AML-193 (cell line): ENCODE results near the gene C2orf15.
"Not testable (repeated sequence)": the region's sequence is repeated elsewhere in the genome, so short reads cannot be mapped to it uniquely, and the experiment has no call there.

Experiments used
- DNase-seq, 2 experiments: peaks; one replicate each; lab custom pipeline; 2025; lab: John Stamatoyannopoulos, UW

C2orf15 gene

DNA sequence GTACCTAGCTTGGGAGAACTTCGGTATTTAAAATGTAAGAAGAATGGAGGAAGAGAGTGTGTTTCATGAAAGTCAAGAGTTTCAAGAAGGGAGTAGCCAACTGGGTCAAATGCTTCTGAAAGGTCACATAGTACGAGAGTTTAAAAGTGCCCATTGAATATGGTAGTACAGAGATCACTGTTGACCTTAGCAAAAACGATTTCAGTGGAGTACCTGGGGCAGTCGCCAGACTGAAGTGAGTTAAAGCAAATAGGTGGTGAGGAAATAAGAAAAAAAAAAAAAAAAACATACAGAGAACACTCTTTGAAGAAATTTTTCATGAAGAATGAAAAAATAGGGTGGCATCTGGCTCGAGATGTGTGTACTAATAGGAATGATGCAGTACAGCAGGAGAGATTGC is 24.7 kb downstream of the C2orf15 start:
- no peak for DNase-seq

DNA sequence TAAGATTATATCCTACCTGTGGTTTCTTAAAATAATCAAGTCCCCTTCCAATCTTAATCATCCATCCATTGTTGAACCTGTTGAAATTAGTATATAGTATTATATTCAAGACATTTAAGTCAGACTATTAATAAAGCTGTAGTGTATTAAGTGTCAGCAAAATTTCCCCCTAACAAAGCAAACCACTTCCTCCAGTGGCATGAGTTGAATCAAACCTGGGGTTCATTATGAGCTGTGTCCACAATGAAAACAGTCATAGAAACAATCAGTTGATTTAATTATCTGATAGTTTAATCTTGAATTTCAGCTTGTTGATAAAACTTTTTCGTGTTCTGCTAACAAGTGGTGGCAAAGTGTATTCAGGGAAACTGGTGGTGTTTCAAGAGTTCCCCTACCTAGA is 28.0 kb downstream of the C2orf15 start:
- DNase-seq, result no peak

DNA sequence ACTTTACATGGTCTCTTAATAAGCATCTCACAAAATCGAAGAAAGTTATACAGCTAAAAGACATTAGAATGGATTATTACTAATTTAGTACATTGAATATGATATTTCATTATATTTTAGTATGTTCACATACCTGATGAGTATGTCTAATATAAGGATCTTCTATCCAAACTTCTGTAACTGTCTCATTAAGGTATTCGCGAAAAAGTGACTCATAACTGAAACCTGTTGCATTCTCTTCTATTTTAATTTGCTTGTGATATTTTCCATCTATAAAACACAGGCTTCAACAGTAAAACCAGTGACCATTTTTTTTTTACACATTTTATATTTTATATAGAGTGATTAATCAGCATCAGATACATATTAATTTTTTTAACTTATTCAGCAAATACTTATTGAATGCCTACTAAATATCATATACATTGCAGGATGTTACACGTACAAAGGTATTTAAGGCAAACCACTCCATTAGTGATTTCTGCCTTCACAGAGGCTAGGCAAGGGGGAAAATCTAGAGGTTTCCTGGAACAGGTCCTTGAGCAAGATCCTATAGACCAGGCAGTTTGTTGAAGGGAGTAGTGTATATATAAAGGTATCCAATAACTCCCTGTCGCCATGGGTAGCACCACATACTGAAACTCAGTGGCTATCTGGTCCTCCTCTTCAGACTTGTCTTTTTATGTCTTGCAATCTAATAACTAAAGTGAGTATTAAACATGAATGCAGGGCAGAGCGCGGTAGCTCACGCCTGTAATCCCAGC is 30.1 kb downstream of the C2orf15 start:
- DNase-seq, result no peak

DNA sequence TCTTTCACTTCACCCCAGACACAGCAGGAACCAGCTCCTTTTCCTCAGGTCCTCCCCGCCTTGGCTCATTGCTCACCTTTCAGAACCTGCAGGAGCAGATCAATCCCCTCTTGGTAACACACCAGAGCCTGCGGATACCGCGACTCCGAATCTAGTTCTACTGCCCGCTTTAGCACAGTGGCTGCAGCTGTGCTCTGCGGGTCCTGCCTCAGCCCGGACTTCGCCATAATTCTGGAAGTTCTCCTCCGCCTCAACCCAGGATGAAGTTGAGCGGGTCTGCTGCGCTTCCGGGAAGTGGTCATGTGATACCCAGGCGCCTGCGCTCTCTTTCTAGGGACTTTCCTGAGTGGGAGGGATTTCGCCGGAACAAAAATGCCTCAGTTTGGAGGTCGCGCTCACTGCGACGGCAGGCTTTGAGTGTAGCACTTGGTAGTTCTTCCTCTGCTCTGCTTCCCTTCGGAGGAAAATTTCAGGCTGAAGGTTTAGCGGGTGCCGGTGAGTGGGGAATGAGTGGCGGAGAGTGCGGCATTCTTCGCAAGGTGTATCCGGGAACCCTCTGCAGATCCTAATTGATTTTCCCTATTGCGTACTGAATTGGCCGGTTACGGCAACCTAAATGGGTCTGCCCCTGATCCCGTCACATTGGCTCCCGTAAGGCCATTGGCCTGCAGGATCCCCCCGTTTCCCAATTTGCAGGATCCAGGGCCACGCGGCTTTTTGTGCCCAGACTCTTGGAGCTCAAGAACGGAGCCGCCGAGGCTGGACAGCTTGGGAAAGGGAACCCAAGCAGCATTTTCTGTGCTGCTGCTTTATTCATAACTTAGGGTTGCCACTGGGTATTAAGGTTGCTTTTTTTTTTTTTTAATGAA is 39.5 kb downstream of the C2orf15 start, which contains the start of the genes MITD1 and MRPL30:
Gene MITD1, minus strand, starts transcription at position 304 of the 869 bp plus-strand sequence. Its CDS starts 77 bp downstream, at position 227.
Gene MRPL30, plus strand, starts transcription at position 430 of the 869 bp plus-strand sequence. CDS start 5,020 bp downstream, outside the sequence.
- peak; percentile 88 to 90 for DNase-seq

DNA sequence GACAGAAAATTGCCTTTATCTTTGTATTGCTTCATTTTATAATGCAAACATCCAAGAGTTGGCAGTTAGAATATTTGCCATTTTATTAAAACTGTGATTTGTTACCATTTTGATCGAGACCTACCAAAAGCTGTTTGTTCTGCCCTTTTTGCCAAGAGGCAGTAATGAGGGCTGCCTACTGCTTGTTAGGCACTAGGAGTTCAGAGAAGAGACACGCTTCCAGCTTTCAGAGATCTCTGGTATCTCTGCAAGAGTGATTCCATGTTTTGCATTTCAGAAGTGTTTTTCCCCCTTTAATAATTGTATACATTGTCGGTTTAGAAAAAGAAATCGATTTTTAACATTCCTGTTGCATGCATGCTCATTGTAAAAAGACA is 40.1 kb downstream of the C2orf15 start:
- DNase-seq, result no peak

DNA sequence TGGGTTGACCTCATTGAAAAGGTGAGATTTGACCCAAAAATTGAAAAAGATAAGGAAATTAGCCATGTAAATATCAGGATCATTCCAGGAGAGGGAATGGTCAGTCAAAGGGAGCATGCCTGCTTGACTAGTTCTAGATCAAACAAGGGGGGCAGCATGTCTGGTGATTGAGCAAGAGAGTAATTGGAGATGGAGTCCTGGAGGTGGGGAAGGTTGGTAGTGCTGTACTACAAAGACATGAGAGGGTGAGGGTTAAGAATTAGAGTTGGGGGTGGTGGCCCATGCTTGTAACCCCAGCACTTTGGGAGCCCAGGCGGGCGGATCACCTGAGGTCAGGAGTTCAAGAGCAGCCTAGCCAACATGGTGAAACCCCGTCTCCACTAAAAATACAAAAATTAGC is 41.5 kb downstream of the C2orf15 start:
- no peak for DNase-seq

DNA sequence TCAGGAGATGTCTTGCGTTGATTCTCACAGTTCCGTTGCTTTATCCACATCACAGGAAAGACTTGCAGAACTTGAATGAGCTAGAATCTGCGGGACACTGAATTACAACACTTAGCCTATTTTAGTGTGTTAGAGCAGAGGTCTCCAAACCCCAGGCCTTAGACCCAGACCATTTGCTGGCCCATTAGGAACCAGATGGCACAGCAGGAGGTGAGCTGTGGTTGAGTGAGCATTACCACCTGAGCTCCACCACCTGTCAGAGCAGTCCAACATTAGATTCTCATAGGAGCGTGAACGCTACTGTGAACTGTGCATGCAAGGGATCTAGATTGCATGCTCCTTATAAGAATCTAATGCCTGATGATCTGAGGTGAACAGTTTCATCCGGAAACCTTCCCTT is 43.3 kb downstream of the C2orf15 start:
- no peak for DNase-seq

GRCh38 chr2:99187011-99187410 is 45.5 kb downstream of the C2orf15 start:
- DNase-seq, result no peak

GRCh38 chr2:99188357-99188756 is 46.9 kb downstream of the C2orf15 start:
- DNase-seq, result no peak

- no peak for DNase-seq
These were observed 49.0 kb downstream of the C2orf15 start for GRCh38 chr2:99190548-99190947.

- not testable (repeated sequence) for DNase-seq
These were observed 50.9 kb downstream of the C2orf15 start for GRCh38 chr2:99192364-99192763.

GRCh38 chr2:99198103-99198841 is 56.8 kb downstream of the C2orf15 start:
- no peak for DNase-seq

- no peak for DNase-seq
These were observed 58.7 kb downstream of the C2orf15 start for GRCh38 chr2:99200076-99200800.
